Esophagus squamous epithelium (tissue), 5 donors: ENCODE results near the gene PCSK5. TPM values are rescaled to one million over a fixed set of nuclear protein-coding genes. Genes with fewer than 3 reads are reported as not detected.

ENCODE experiments used
- DNase-seq: peaks from one replicate; lab custom pipeline; 2025; lab: John Stamatoyannopoulos, UW
- H3K27ac ChIP-seq, 4 donors: fragments of 200-600 bp; sonication (generic); one replicate each; pipeline ENCODE4 v1.5.1; 2016 to 2019; ENCODE audit warnings: mild to moderate bottlenecking in 1 of 4
- H3K27me3 ChIP-seq, 4 donors: fragments of 200-600 bp; sonication (generic); 1 replicate in 3 of 4; 2 replicates in 1 of 4; pipeline versions ENCODE4 v1.5.1 to v1.6.0; 2017 to 2021; ENCODE audit warnings: antibody characterized with exemption in 1 of 4
- H3K36me3 ChIP-seq, 3 donors: fragments of 200-600 bp; sonication (generic); one replicate each; pipeline ENCODE4 v1.5.1; 2016 to 2019
- H3K4me1 ChIP-seq, 3 donors: fragments of 200-600 bp; sonication (generic); one replicate each; pipeline ENCODE4 v1.5.1; 2017 to 2019
- H3K4me3 ChIP-seq, 4 donors: fragments of 200-600 bp; sonication (generic); 1 replicate in 3 of 4; 2 replicates in 1 of 4; pipeline ENCODE4 v1.5.1; 2016 to 2019; ENCODE audit warnings: mild to moderate bottlenecking in 2 of 4, moderate library complexity in 1 of 4
- H3K9me3 ChIP-seq, 3 donors: fragments of 200-600 bp; sonication (generic); one replicate each; pipeline ENCODE4 v1.5.1; 2016 to 2019
- POLR2A ChIP-seq, 4 donors: fragments of 450-650 bp; IDR thresholded peaks; one replicate each; pipeline ENCODE4 v1.6.1; 2017; ENCODE audit warnings: antibody characterized with exemption in 4 of 4, mild to moderate bottlenecking in 4 of 4, moderate library complexity in 3 of 4
- WGBS, 2 donors: methylation state at CpG; one replicate each; pipeline ENCODE4 v1.1.5; 2018; 5-methylcytosine and 5-hydroxymethylcytosine counted together
- intact Hi-C: fragments of 100-400 bp; cut with DNase I; formaldehyde crosslinking; loops from one replicate; pipeline ENCODE4 v1.15.0; 2022
- total RNA-seq, 4 donors: library from RNA; depleted of rRNA; stranded (reverse); fragments of >200 nt; gene quantifications; one replicate each; pipeline ENCODE4 v1.1.0, GENCODE V29; 2016
- TF ChIP-seq, protein P1 (sequence below), 6 experiments: fragments of 450-650 bp in 4 of 6; fragments of 200-600 bp in 2 of 6; sonication (generic) in 2 of 6; IDR thresholded peaks; one replicate each; pipeline ENCODE4 v1.5.1; 2016 to 2019; ENCODE audit warnings: antibody characterized with exemption in 6 of 6, mild to moderate bottlenecking in 4 of 6, moderate library complexity in 4 of 6
- donor health status: DM: yes; HTN: yes; CAD: no.

PCSK5 gene
- total RNA-seq, 4 donors from 2014 or later = 8.4 to 33.8 (median 24.2) TPM

DNA sequence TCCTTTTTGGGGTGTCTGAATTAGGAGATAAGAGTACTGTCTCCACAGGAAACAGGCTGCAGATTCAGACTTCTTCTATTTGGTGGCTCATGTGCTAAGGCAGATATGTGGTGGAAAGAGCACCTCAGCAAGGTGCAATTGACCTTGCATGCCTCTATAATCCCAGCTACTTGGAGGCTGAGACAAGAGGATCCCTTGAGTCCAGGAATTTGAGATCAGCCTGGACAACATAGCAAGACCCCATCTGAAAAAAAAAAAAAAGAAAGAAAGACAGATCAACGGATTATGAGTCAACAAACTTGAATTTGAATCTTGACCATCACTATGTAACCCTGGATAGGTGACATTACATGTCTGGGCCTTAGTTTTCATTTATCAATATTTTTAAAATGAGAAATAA is 459.4 kb downstream of the PCSK5 start:
- TF ChIP-seq, protein P1, sequence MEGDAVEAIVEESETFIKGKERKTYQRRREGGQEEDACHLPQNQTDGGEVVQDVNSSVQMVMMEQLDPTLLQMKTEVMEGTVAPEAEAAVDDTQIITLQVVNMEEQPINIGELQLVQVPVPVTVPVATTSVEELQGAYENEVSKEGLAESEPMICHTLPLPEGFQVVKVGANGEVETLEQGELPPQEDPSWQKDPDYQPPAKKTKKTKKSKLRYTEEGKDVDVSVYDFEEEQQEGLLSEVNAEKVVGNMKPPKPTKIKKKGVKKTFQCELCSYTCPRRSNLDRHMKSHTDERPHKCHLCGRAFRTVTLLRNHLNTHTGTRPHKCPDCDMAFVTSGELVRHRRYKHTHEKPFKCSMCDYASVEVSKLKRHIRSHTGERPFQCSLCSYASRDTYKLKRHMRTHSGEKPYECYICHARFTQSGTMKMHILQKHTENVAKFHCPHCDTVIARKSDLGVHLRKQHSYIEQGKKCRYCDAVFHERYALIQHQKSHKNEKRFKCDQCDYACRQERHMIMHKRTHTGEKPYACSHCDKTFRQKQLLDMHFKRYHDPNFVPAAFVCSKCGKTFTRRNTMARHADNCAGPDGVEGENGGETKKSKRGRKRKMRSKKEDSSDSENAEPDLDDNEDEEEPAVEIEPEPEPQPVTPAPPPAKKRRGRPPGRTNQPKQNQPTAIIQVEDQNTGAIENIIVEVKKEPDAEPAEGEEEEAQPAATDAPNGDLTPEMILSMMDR (IDR thresholded peaks at IDR 0.05) = no peak
- TF ChIP-seq POLR2A (IDR thresholded peaks at IDR 0.05) = no peak
- intact Hi-C loops = no loop called here
- WGBS, 2 donors = 55 to 59% methylated on average over 1 of the region's 1 CpG
- Histone ChIP-seq H3K4me3 (no peak overlapping the region), H3K27ac (no peak overlapping the region), H3K36me3 (no peaks in the 10 kb centered on the region), H3K27me3 (peaks cover 0 to 27% (median 0%) of the 10 kb centered on the region in 4 donors), H3K4me1 (no peaks in the 10 kb centered on the region), H3K9me3 (no peaks in the 10 kb centered on the region)
- DNase-seq = no peak

DNA sequence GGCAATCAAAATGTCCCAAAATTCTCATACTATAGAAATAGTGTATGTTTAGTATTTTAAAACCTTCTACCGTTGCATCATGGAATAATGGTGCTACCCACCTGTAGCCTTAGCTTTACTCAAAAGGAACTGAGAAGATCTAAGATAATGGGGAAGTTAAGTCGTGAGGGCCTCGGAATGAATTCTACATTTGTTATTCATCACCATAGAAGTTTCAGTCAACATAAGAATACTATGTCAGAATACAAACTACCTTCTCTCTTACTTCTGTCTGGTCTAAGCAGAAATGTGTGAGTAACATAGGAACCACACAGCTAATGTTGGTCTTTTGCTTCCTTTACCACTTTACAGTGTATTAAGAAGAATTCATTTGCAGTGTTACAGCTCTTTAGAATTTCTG is 460.5 kb downstream of the PCSK5 start:
- Histone ChIP-seq H3K36me3 (no peaks in the 10 kb centered on the region), H3K4me1 (no peaks in the 10 kb centered on the region), H3K27ac (no peak overlapping the region), H3K9me3 (no peaks in the 10 kb centered on the region), H3K4me3 (no peak overlapping the region), H3K27me3 (peaks cover 0 to 35% (median 0%) of the 10 kb centered on the region in 4 donors)
- WGBS, 2 donors = 47 to 71% methylated on average over 3 of the region's 3 CpGs
- intact Hi-C loops = no loop called here
- TF ChIP-seq, protein P1 (IDR thresholded peaks at IDR 0.05) = no peak
- no peak for TF ChIP-seq POLR2A (IDR thresholded peaks at IDR 0.05)
- DNase-seq = no peak

DNA sequence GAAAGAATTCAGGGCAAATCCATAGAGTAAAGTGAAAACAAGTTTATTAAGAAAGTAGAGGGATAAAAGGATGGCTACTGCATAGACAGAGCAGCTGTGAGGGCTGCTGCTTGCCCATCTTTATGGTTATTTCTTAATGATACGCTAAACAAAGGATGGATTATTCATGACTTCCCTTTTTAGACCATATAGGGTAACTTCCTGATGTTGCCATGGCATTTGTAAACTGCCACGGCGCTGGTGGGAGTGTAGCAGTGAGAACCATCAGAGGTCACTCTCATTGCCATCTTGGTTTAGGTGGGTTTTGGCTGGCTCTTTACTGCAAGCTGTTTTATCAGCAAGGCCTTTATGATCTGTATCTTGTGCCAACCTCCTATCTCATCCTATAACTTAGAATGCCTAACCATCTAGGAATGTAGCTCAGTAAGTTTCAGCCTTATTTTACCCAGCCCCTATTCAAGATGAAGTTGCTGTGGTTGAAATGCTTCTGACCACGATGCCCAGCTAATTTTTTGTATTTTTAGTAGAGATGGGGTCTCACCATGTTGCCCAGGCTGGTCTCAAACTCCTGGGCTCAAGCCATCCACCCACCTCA is 461.6 kb downstream of the PCSK5 start:
- no peaks in the 10 kb centered on the region for H3K4me1 ChIP-seq
- intact Hi-C loops = no loop called here
- TF ChIP-seq, protein P1 (IDR thresholded peaks at IDR 0.05) = no peak
- no peak for TF ChIP-seq POLR2A (IDR thresholded peaks at IDR 0.05)
- H3K36me3 ChIP-seq = no peaks in the 10 kb centered on the region
- WGBS, 2 donors = 53 to 78% methylated on average over 4 of the region's 4 CpGs
- H3K4me3 ChIP-seq = no peak overlapping the region
- no peaks in the 10 kb centered on the region for H3K9me3 ChIP-seq
- DNase-seq = no peak
- no peak overlapping the region for H3K27ac ChIP-seq
- H3K27me3 ChIP-seq = peaks cover 0 to 41% (median 0%) of the 10 kb centered on the region in 4 donors

DNA sequence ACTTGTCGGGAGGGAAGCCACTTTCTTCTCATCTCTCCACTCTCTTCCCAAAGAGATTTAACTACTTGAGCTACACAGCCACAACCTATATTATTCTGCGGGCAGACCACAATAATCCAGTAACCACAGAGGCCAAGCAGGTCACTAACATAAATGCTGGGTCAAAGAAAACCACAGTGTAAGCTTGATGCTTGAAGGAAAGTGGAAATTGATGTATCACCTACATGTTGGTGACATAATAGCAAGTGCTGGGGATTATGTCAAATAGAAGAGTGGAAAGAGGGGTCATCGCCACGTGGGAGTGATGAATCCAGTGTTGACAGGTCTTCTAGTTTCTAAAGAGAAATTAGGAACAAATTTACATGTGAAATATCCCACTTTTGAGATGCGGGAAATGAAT is 462.8 kb downstream of the PCSK5 start:
- 56 to 75% methylated on average over 5 of the region's 5 CpGs for WGBS, 2 donors
- H3K36me3 ChIP-seq = no peaks in the 10 kb centered on the region
- H3K9me3 ChIP-seq = no peaks in the 10 kb centered on the region
- H3K27ac ChIP-seq = no peak overlapping the region
- no peak overlapping the region for H3K4me3 ChIP-seq
- peaks cover 0 to 52% (median 0%) of the 10 kb centered on the region in 4 donors for H3K27me3 ChIP-seq
- no peaks in the 10 kb centered on the region for H3K4me1 ChIP-seq
- TF ChIP-seq, protein P1 (IDR thresholded peaks at IDR 0.05) = no peak
- no peak for TF ChIP-seq POLR2A (IDR thresholded peaks at IDR 0.05)
- intact Hi-C loops = no loop called here
- no peak for DNase-seq

- no peaks in the 10 kb centered on the region for H3K9me3 ChIP-seq
- no peak for DNase-seq
- whole genome bisulfite sequencing, 2 donors = 85 to 88% methylated on average over 3 of the region's 3 CpGs
- no peaks in the 10 kb centered on the region for H3K4me1 ChIP-seq
- H3K27me3 ChIP-seq = peaks cover 0 to 59% (median 0%) of the 10 kb centered on the region in 4 donors
- intact Hi-C loops = no loop called here
- no peaks in the 10 kb centered on the region for H3K36me3 ChIP-seq
- H3K27ac ChIP-seq = no peak overlapping the region
- TF ChIP-seq, protein P1 (IDR thresholded peaks at IDR 0.05) = no peak
- TF ChIP-seq POLR2A (IDR thresholded peaks at IDR 0.05) = no peak
- no peak overlapping the region for H3K4me3 ChIP-seq
Measured at GRCh38 chr9:76354221-76354620, 463.7 kb downstream of the PCSK5 start.
